ENCODE results near the gene YAE1.

DNA sequence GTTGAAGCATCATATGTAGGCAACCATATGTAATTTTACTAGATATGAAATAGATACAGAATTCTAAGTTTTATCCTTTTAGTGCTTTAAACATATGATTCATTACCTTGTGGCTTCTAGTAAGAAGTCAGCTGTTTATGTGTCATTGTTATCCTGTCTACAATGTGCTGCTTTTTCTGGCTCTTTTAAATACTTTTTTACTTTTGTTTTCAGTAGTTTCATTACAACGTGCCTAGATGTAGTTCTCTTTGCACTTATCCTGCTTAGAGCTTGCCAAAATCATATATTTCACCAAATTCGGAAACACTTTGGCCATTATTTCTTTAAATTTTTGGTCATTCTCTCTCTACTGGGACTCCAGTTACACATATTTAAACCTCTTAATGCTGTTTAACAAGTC, 26.4 kb downstream of the YAE1 start:
- TF ChIP-seq, protein P1, sequence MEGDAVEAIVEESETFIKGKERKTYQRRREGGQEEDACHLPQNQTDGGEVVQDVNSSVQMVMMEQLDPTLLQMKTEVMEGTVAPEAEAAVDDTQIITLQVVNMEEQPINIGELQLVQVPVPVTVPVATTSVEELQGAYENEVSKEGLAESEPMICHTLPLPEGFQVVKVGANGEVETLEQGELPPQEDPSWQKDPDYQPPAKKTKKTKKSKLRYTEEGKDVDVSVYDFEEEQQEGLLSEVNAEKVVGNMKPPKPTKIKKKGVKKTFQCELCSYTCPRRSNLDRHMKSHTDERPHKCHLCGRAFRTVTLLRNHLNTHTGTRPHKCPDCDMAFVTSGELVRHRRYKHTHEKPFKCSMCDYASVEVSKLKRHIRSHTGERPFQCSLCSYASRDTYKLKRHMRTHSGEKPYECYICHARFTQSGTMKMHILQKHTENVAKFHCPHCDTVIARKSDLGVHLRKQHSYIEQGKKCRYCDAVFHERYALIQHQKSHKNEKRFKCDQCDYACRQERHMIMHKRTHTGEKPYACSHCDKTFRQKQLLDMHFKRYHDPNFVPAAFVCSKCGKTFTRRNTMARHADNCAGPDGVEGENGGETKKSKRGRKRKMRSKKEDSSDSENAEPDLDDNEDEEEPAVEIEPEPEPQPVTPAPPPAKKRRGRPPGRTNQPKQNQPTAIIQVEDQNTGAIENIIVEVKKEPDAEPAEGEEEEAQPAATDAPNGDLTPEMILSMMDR (IDR thresholded peaks at IDR 0.05; ENCODE audit: low read depth, low read length): no peak
- no peak for TF ChIP-seq EZH2phosphoT487 (IDR thresholded peaks at IDR 0.05; ENCODE audit: low read depth)

Measured in OCI-LY3 (cell line).